Stimulated activated CD4-positive, alpha-beta T cell treated with anti-CD3 and anti-CD28 coated beads, Interleukin-15, amount 100 ng/mL, for 1 hour (primary cell): ENCODE measurements around the gene ZNF438.
"Not testable (repeated sequence)": the region's sequence is repeated elsewhere in the genome, so short reads cannot be mapped to it uniquely, and the experiment has no call there.

Experiments
- DNase-seq, 2 donors: peaks; one replicate each; pipeline ENCODE4 v3.0.0-alpha.2; 2020; ENCODE audit warnings: low read depth in 1 of 2, low spot score in 1 of 2

ZNF438 gene, protein sequence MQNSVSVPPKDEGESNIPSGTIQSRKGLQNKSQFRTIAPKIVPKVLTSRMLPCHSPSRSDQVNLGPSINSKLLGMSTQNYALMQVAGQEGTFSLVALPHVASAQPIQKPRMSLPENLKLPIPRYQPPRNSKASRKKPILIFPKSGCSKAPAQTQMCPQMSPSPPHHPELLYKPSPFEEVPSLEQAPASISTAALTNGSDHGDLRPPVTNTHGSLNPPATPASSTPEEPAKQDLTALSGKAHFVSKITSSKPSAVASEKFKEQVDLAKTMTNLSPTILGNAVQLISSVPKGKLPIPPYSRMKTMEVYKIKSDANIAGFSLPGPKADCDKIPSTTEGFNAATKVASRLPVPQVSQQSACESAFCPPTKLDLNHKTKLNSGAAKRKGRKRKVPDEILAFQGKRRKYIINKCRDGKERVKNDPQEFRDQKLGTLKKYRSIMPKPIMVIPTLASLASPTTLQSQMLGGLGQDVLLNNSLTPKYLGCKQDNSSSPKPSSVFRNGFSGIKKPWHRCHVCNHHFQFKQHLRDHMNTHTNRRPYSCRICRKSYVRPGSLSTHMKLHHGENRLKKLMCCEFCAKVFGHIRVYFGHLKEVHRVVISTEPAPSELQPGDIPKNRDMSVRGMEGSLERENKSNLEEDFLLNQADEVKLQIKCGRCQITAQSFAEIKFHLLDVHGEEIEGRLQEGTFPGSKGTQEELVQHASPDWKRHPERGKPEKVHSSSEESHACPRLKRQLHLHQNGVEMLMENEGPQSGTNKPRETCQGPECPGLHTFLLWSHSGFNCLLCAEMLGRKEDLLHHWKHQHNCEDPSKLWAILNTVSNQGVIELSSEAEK

DNA sequence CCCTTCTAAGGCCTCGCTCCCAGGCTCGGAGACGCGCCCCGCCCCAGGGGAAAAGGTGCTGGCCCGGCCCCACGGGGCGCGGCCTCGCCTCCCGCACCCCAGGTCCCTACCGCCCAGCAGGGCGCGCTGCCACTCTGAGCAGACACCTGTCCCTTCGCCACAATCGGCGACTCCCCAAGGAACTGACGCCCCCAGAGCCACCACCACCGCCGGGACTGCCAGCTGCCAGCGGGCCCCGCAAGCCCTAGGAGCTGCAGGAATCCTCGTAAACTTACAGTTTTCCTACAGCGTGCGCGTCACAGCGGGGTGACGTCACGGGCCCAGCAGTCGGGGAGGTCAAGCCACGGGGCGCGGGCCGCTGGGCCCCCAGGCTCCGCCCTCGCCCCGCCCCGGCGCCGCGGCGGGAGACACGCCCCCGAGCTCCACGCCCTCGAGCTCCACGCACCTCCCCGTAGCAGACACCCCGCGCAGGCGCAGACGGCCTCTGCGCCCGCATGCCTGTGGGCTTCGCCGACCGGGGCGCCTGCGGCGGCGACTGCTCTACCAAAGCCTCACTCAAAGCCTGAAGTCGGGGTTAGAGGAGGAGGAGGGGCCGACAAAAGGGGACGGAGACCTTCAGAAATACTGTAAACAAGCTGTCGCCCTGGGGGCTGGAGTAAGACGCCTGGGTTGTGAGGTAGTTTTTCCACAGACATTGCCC is at the start of gene ZNF438:
Gene ZNF438, minus strand, starts transcription at position 308 of the 700 bp plus-strand sequence. CDS start 154,831 bp downstream, outside the sequence.
- peak; percentile 92 to 94 for DNase-seq

DNA sequence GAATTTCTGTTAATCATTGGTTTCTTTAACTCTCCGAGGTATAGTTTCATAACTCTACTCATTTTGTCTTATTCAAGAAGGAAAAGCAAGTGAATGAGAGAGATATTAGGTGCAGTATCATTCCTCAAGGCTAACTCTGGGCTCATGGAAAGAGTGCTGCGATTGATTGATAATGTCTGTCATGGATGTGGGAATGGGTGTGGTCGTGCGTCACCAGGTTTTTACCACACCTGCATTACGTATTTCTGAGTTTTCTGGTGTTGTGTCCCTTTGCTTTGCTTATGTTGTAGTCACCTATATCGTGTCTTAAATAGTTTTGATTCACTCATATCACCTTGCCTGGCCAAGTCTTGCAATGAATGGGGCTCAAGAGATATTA is 44.9 kb upstream of the ZNF438 start:
- no peak for DNase-seq

DNA sequence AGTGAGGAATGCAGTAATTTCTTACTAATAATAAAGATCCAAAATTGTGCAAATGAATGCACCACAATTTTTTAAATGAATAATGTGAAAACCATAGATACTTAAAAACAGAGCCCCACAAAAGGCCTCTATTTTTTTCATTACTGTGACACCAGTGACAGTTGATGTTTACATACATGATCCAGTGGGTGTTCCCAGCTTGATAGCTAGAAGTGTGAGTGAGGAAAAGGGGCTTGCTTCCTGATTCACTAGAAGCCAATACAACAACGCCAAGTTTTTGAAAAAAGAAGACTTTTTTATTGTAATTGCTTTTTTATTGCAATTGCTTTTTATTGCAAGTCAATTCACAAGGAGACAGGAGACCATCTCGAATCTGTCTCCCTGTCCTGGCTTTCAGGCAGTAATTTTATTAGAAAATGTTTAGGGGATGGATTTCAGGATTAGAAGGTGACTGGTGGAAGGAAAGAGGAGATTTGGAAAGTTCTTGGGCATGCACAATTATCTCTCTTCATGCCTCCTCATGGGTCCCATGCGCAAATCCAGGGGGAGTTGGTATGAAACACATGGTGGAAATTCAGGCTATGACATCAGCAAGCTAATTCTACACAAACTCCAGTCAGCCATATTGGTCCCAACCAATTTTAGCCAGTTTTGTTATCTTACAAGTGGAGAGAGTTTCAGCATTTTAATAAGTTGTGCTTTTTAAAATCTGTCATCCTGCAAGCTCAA is 44.4 kb upstream of the ZNF438 start:
- no peak for DNase-seq

DNA sequence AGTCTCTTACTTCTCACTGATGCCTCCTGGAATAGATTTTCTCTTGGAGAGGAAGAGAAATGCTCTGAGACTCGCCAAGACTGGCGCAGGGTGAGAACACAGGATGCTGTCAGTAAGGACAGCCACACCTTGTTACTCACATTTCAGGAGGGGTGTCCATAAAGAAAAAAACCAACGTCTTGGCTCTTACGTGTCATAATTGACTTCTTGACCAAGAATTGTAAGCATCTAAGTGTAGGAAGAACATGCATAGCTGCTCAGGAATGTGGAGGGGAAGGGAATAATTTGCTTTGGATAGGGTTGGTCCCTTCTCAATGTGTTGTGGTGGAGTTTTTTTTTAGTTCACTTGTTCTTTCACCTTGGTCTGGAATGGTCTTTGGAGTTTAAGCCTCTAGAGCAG is 43.8 kb upstream of the ZNF438 start:
- no peak for DNase-seq

DNA sequence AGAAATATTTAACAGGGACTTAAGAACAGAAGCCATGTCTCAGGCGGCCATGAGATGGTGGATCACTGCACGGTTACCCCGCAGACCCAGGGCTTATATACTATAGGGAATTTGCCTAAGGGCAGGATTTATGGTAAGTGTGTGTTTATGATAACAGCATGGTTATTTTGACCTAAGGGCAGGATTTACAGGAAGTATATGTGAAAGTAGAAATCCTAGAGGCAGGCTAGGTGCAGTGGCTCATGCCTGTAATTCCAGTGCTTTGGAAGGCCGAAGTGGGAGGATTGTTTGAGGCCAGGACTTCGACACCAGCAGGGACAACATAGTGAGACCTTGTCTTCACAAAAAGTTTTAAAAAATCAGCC is 43.0 kb upstream of the ZNF438 start:
- DNase-seq = no peak

DNA sequence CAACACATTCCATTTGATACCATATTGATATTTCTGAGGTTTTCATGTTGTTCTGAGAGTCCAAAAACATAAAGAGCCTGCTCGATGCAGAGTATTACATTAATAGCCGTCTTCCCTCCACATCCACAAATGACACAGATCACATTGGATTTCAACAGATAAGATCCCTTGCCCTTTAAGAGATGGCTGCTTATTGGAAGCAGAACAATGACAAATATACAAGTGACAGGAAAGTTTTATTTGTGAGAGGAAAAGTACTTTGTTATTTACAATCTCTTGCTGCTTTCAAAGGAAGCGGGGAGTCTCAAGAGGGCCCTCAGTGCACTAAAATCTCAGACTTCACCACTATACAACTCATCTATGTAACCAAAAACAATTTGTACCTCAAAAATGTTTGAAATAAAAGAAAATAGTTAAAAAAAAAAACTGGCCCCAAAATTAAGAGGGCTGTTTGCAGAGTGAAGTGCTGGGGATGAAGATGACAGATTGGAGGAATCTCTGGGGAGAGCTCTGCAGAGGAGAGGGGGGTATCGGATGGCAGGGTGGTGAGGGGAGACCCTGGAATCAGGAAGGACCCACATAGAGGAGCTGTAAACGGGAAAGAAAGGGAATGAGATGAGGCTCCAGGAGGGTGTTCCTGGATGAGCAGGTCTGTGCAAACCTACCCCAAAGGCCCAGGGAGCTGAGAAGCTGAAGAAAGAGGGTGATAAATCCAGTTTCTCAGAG is 42.5 kb upstream of the ZNF438 start:
- no peak for DNase-seq

DNA sequence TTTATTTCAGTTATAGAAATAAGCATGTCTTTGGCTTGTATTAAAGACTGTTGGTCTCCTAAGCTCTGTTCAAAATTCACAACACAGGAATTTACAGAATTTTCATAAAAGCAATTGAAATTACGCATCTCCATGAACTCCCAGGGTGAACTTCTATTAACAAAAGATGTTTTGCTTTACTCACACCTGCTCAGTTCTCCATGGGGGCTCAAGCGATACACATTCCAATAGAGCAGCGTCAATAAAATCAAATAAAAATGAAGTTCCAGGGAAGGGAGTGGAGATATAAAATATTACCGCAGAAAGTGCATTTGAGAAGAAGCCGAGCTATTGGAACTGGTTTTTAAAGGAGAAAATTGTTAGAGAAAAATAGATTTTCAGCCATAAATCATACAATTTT is 41.5 kb upstream of the ZNF438 start:
- DNase-seq = no peak

DNA sequence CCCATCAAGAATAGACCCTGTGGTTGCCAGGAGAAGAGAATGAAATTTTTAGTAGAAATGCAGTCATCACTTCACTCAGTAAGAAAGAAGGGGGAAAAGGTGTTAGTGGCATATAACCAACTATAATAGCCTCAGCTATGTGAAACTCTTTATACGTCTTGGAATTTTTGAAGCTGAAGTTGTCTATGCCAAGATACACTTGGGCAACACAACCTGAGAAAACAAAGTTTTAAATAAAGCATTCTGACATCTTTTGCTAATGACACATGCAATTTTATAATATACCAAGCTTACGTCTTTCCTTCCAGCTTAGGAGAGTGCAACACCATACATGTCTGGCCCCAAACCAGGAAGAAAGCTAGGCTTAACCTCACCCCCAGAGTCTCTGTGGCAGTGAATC is 40.8 kb upstream of the ZNF438 start:
- no peak for DNase-seq

DNA sequence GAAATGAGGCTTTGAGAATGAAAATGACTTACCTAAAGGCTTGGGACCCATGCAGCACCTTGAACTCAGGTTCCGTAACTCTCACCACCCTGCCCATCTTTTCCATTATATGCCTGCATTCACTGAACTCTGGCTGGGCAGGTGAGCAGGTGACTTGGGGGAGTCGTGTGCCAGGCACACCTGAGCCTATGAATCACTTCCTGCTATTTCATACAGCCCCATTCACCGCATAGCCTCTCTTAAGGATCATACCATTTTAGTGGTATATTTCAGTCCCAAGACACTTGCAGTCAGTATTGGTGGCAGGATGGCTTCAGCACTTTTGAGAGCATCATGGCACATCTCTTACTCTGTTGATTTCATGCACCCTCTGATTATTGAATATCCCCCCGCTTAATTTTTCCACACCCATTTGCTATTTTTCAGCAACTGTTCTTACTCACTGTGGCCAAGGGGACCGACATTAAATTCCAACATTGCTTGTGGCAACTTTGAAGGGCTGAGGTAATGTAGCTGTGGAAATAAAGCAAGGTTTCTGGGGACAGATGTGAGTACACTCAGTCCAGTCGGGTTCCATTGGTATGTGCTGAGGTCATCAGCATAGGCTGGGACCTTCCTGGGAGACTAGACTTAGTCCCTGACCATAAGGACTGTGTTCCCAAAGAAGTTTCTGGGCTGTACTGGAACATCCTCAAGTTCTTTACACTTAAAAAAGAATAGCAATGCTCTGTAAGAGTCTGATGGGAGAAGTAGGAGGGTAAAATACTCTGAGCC is 39.8 kb upstream of the ZNF438 start:
- no peak for DNase-seq

DNA sequence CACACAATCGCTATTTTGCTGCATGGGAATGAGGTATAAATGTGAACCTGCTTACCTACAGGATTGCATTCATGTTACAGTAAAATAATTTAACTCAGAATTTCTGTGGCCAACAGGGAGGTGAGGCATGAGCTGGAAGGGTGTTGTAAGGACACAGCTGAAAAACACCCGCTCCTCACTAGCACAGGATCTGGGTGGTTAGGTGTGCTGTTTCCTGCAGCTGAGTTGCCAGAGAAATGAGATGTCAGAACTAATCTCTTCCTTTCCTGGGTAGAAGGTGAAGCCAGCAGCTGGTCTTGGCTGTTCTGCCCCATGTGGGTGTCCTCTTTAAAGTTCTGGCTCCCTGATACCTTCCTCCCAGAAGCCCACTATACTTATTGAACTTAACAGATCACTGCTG is 39.0 kb upstream of the ZNF438 start:
- no peak for DNase-seq

DNA sequence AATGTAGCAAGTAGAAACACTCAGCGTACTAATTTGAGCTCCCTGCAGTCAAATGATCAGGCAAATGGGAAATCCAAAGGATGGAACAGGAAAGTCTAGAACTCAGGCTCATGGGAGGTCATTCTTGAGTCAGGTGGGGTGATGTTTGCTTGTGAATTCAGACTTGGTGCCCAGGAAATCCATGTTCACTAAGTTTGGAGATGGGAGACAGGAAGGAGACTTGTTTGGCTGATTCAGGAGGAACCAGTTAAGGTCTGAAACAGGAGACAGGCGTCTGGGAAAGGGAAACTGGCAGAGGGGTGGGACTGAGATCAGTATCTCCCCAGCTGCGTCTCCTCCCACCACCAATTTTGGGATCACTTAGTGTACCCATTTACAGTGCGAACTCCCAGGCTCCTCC is 38.4 kb upstream of the ZNF438 start:
- no peak for DNase-seq

DNA sequence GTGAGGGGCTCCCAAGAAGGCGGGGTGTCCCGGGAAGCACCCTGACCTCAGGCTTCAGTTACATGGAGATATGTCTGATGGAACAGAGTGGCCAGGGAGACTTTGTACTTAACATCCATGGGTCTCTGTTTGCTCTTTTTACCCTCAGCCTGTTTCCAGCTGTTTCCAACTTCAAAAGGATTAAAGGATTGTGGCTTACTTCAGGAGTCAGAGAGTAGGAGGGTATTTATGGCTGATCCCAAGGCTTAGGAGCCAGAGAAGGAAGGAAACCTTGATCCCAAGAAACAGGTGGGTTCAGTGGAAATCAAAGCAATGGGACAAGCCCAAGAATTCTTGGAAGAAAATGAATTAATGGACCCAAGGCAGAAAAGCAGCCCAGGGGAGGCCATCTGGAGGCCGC is 37.7 kb upstream of the ZNF438 start:
- DNase-seq = no peak

DNA sequence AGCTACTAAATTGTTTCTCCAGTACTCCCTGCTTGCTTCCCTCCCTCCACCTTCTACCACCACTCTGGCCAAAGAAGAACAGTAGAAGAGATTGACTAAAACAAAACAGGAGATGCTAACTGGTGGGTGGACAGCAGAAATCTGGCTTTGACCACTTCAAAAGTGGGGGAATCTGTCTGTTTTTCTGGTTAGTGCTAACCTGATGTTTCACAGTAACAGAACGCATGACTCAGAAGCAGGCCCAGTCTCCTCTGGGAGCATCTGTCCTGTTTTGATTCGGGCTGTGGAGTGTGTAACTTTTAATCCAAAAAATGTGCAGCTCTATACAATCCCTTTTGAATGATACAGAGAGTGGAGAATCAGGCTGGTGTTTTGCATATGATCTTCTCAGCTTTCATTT is 32.7 kb upstream of the ZNF438 start:
- no peak for DNase-seq

DNA sequence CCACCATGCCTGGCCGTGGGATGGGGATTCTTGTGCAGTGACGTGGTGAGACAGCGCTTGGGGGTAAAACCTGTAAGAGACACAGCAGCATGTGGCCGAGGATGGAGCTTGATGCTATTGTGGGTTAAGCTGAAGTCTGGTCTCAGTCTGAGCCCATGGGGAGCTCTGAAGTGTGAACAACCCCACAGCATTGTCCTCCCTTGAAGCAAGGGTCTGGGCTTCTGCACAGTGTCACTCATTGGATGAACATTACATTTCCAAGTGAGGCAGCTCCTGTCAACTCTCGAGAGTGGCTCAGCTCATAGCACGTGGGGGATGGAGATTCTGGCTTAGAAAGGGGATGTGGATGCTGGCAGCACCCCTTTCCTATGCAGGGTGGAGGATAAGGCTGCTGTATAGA is 32.2 kb upstream of the ZNF438 start:
- DNase-seq = no peak

DNA sequence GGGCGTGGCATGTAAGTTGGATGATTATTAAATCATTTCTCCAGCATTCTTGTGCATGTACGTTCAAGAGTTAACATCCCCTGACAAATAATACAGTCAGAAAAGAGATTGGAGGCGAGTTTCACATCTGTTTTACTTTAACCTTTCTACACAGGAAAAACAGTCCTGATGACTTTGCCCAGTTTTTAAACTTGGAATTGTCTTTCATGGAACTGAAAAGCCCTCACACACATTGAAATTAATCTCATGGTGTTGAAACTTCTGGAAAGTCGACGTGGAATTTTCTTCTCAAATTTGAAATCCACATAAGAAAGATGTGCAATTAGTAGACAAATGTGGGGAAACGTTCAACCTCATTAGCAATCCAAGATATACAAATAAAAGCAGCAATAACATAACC is 31.2 kb upstream of the ZNF438 start:
- no peak for DNase-seq

DNA sequence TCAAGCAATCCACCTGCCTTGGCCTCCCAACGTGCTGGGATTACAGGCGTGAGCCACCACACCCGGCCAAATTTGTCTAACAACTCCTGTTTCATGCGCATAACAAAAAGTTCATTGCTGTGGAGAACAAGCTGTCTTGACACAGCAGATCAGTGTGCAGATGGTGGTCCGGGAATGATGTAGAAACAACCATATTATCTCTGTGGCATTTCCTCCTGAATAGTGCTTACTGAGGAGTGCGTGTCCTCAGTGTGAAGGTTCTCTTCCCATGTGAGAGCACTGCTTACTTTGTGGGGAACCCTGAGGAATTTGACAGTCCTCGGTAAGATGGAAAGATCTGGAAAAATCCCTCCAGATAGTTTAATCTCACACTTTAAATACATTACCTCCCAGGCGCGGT is 30.3 kb upstream of the ZNF438 start:
- DNase-seq = no peak

DNA sequence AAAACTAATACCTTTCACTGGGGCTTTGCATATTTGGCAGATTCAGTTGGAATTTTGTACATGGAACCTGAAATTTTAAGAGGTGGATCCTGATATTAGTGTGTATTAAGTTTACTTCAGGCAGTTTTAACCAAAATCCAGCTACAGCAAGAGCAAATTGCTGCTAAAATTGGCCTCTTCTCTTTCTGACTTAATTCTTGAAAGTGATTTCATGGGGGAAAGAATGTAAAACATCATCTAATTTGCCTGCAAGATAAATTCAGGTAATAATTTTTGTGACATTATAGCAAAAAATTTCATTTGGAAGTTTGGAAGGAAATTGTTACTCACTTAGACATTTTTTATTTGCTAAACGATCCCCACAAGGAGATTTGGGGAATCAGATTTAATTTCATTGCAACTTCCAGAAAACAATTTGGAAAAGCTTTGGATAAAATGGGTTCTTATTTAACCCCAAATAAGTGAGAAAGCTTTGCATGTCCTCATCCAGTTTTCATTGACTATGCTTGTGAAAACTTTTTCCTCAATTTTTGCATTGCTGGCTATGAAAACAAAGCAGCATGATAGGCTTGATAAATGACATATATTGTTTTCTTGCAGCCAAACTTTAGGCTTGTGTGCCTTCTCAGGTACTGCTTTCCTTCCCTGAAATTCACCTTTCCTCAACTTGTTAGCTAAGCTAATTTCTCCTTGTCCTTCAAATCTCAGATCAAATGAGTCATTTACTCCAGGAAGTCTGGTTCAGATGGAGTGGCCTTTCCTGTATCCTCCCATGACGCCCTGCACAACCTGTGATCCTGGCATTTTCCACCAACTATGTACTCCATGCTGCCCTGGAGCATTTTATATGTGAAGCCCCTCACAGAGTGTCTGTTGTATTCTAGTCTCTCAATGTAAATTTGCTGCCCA is 27.4 kb upstream of the ZNF438 start:
- no peak for DNase-seq

DNA sequence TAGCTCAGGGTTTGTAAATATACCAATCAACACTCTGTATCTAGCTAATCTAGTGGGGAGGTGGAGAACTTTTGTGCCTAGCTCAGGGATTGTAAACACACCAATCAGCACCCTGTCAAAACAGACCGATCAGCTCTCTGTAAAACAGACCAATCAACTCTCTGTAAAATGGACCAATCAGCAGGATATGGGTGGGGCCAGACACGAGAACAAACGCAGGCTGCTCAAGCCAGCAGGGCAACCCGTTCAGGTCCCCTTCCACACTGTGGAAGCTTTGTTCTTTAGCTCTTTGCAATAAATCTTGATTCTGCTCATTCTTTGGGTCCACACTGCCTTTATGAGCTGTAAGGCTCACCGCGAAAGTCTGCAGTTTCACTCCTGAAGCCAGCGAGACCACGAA is 25.0 kb upstream of the ZNF438 start:
- not testable (repeated sequence) for DNase-seq
